Activated gamma-delta T cell treated with anti-CD3 and anti-CD28 coated beads, Interleukin-2, amount 50 U/mL, for 16 hours (primary cell): ENCODE results near the gene PRDM2.

Experiments
- DNase-seq: peaks from one replicate; pipeline ENCODE4 v3.0.0-alpha.2; 2020; ENCODE audit warnings: low read depth

Gene PRDM2

DNA sequence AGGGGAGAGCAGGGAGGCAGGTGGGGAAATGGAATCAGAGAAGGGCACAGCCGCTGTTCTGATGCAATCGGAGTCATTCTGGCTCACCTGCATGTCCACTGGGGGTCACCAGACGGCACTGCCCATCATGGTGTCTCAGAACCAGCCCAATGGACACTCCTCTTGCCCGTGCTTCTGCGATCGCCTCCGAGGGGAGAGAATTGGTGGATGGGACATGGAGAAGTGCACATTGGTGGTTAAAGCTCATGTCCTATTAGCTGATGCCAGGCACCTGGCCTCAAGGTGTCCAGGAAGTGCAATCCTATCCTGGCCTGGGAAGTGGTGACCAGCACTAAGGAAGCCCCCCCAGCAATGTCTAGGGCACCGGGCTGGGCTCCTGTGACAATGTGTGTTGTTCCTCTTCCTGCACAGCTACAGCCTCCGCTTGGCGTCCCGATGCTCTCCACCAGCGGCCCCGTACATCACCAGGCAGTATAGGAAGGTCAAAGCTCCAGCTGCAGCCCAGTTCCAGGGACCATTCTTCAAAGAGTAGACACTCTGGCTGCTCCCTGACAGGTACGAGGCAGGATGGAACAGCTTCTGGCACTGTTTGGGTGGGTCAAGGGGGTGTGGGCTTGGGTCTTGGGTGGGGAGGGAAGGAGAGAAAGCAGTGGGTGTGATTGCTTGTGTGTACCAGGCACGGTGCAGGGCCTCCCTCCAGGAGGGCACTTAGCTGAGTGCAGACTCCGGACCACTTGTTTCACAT lies 116.2 kb downstream of the PRDM2 start:
- DNase-seq: no peak

DNA sequence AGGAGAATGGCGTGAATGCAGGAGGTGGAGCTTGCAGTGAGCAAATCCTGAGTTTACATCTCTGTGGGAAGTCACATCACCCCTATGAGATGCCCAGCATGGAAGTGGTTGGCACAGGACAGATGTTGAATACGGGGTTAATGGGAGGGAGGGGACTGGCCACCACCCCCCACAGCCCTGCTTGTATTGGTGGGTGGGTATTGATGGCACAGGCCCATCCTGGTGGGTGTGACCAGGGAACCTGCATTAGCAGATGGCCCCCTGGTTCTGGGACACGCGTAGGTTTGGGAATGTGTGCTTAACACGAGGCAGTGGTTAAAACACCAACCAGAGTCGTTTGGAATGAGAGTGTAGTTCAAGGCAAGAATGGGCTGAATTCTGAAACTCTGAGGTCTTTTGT lies 117.9 kb downstream of the PRDM2 start:
- DNase-seq: no peak

DNA sequence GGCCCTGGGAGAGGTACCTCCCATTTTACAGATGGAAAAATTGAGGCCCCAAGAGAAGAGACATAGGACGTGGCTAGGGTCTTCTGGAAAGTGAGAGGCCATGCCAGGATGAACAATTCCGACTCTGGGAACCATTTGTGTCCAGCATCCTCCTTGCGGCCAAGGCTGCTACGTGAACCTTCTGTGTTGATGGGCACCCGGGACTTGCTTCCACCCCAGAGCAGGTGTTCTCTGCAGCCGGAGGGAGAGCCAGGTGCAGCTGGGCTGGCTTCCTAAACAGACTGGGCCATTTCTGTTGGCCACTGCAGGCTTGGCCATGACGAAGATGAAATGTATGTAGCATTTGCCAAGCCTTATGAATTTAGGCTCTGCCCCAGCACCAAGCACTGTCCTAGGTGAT lies 118.9 kb downstream of the PRDM2 start:
- no peak for DNase-seq

DNA sequence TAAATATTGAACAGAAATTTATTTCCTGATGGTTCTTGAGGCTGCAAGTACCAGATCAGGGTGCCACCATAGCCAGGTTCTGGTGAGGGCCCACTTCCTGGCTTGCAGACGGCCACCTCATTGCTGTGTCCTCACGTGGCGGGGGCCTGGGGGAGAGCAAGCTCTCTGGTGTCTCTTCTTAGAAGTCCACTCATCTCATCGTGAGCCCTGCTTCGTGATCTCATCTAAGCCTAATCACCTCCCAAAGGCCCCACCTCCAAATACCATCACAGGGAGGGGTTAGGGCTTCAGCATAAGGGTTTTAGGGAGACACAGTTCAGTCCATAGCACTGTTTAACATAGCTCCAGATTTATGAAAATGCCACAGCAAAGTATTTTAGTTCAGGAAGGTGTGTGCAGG lies 119.7 kb downstream of the PRDM2 start:
- DNase-seq: no peak

DNA sequence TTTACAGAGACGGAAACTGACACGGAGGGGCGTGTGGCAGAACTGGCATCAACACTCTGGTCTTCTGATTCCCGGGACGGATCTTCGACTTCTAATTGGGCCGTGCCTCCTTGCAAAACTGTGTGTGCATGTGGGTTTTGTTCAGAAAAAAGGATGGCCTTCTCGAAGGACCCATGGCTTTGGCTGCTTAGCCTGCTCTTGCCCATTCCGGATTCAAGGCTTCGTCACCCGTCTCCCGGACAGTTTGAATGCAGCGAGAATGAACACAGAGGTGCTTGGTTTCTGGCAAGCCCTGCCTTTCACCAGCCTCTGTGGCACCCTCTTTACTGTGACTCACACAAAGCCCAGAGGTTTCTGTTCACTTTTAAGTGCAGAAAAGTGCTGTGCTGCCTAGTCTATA lies 120.1 kb downstream of the PRDM2 start:
- no peak for DNase-seq

DNA sequence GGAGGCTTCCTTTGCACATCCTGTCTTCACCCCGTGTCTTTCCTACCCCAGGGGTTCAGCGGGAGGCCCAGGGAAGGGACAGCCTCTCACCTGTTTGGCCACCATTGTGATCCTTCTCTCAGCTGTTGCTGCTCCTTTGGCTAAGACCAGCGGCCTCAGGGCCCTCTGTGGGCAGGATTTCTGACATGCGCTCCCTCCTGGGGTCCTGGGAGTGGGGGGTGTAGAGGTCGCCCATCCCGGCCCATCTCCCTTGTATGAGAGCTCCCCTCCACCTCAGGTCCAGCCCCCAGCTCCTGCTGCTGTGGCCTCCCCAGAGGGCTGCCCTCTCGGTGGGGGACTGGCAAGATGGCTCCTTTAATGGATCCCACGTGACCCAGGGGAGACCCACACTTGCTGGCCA lies 120.5 kb downstream of the PRDM2 start:
- DNase-seq: no peak

DNA sequence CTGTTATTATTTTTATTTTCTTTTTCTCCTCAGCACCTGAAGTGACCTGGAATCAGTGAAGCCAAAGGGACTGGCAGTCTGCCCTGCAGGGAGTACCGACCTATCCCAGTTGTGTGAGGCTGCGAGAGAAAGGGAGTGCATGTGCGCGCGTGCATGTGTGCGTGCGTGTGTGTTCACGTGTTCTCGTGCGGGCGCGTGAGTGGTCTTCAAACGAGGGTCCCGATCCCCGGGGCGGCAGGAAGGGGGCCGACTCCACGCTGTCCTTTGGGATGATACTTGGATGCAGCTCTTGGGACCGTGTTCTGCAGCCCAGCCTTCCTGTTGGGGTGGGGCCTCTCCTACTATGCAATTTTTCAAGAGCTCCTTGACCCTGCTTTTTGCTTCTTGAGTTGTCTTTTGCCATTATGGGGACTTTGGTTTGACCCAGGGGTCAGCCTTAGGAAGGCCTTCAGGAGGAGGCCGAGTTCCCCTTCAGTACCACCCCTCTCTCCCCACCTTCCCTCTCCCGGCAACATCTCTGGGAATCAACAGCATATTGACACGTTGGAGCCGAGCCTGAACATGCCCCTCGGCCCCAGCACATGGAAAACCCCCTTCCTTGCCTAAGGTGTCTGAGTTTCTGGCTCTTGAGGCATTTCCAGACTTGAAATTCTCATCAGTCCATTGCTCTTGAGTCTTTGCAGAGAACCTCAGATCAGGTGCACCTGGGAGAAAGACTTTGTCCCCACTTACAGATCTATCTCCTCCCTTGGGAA lies 123.3 kb downstream of the PRDM2 start:
- no peak for DNase-seq

DNA sequence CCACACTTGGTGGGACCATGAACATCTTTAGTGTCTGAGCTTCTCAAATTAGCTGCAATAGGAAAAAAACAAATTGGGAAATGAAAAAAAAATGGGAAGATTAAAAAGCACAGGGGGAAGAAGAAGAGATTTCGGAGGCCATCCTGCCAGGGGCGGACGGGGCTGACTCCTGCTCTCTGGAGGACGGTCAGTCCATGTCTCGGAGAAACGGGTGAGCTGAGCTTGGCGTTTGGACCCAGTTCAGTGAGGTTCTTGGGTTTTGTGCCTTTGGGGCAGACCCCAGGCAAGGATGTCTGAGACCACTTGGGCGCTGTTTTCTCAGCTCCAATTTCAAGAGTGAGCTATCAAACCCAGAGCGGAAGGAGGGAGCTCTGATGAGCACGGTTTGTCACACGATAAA lies 123.9 kb downstream of the PRDM2 start:
- no peak for DNase-seq

DNA sequence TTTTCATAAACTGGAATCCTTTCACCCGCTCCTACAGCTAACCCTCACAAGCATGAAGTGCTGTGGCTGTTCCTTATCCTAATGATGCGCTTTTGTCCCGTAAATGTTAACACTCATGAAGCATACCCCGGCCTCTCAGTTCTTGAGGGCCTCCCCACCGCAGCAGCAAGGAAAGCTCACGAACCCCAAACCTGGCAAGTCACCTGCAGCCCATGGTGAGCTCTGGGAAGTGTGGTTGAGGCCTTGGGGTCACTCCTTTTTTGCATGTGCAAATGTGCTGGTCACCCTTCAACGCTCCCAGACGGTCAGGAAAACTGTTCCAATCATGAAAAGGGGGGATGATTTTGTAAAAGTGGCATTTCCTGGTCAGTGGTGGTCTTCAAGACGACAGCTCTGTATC lies 124.6 kb downstream of the PRDM2 start:
- no peak for DNase-seq

DNA sequence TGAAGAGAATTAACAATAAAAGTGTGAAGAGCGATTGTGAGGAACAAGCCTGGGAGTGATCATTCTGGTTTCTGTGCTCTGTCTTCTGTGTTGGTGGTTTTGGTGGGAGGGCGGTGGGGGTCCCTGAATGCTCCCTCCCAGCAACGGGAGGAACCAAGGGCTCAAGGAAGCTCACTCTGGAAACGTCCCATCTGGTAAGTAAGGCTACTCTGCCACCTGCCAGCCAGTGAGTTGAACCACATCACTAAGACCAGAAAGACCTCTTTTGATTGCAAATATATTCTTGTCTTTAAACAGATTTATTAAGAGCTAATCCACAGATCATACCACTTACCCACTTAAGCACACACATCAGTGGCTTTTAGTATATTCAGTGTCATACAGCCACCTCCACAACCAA lies 125.0 kb downstream of the PRDM2 start:
- DNase-seq: no peak

DNA sequence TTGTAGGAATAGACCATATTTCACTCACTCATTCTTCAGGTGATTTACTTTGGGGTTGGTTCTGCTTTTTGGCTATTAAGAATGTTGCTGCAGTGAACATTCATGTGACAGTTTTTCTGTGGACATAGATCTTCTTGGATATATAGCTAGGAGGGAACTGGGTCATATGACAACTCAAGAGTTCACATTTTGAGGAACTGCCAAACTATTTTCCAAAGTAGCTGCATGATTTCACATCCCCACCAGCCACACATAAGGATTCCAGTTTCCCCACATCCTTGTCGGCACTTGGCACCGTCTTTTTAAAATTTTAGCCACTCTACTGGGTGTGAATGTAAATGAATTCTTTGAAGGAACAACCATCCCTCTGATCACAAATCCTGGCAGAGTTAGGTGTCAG lies 126.0 kb downstream of the PRDM2 start:
- no peak for DNase-seq

DNA sequence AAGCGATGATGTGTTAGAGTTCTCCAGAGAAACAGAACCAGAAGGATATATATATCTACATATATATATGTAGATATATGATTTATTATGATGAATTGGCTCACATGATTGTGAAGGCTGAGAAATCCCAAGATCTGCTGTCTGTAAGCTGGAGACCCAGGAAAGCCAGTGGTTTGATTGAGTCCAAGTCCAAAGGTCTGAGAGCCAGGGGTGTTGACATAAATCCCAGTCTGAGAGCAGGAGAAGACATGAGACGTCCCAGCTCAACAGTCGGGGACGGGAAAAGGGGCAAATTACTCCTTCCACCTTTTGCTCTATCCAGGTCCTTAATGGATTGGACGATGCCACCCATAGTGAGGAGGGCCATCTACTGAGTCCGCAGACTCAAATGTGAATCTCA lies 126.6 kb downstream of the PRDM2 start:
- no peak for DNase-seq

DNA sequence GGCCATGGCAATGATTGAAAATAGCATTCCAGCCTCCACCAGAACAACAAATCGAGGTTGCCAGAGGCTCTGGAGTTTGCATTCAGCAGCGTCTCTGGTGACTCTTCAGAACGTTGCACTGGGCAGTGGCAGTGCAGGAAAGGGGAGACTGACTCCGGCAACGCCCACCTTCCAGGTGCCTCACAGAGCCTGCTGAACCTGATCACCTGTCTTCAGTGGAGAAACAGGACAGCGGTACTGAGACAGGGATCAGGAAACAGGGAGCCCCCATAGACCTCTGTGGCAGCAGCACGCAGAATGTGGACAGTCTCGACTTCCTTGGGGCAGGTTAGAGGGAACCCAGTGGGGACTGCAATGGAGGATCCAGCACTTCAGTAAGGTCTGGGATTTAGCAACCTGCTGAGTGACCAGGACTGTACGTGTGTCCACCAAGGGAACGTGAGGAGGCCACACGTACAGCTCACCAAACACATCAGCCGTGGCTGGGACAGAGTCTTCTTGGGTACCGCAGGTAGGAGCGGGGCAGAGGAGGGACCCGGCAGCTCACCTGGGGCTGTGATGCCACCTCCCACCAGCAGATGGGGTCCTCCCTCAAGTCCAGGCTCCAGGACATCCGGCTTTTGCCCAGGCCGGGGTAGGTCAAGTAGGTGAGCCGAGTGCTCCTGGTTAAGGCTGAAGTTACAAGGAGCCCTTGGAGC lies 128.6 kb downstream of the PRDM2 start:
- DNase-seq: no peak

DNA sequence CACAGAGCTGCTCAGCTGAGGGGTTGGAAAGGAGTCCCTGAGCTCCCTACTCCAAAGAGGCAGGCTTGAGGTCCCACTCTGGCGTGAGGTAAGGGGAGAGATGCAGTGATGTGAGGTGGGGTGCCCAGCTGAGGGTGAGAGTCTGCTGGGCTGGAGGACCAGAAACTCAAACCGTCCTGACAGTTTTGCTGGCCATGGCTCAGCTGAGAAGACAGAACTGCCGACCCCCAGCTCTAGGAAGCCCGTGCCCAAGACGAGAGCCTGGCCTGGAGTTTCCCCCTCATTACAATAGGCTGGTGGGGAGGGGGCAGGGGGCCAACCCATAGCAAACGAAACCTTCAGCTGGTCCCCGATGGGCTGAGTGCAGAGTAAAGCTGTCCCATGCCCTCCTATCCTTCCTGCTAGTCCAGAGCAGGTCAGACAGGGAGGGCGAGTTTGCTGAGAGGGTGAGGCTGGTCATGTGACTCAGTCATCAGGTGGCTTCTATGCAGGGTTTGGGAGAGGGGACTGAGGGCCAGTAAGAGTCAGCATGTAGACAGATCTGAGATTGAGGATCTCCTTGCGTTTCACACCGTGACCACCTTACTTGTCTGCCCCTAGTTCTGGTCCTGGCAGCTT lies 129.3 kb downstream of the PRDM2 start:
- DNase-seq: no peak

DNA sequence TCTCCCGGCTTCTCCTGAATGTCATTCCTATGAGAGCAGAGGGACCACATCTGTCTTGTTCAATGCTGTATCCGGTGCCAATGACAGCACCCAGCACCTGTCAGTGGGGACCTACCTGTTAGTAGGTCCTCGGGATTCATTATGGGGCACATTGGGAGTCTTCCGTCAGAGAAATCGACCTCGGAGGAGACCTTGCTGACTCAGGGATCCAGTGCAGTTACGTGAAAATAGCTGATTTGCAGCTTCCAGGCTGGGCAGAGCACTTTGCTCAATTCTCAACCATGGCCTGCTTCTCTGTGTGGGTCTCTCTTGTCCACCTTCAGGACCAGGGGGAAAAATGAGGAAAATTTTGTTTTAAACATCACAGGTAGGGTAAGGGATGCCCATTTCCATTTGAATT lies 130.2 kb downstream of the PRDM2 start:
- DNase-seq: no peak

DNA sequence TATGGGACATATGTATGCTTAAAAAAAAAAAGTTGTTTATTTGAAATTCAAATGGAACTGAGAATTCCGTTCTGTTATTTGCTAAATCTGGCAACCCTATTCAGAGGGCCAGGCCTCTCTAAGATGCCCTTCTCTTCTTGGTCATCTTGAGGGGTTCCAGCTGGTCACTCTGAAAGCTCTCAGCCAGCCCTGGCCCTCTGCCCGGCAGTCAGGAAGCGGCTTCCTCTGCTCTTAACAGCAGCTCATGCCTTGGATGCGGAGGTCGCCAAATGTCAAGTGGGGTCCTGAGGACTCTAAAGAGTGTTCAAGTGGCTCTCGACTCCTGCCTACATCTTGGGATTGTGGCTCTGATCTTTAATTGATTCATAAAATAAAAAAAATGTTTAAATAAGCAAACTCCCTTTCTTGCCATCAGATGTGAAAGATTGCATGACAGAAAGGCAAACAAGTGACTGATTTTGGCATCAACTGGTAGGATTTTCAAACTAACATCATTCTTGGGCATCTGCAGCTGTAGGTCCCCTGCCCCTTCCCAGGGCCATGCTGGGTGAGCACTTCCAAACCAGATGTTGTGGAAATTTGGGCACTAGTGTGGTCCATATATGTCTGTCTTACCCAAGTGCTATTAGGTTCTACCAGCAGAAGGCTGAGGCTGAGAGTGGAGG lies 130.8 kb downstream of the PRDM2 start:
- DNase-seq: no peak

DNA sequence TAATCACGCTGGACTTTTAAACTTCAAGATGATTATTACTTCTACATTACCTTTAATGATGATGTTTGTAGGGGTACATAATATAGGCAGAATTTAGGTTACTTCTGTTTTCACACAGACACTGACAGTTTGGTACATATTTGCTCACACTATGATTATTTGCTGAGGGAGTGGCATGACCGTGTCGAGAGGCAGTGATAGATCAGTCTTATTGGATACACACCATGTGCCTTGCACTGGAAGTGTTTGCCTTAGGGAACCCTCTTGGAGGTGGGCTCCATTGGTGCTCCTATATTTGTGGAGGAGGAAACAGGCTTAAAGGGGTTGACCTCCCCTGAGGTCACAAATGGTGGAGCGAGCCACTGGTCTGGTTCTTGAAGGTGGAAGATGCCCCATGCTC lies 132.1 kb downstream of the PRDM2 start:
- DNase-seq: no peak

DNA sequence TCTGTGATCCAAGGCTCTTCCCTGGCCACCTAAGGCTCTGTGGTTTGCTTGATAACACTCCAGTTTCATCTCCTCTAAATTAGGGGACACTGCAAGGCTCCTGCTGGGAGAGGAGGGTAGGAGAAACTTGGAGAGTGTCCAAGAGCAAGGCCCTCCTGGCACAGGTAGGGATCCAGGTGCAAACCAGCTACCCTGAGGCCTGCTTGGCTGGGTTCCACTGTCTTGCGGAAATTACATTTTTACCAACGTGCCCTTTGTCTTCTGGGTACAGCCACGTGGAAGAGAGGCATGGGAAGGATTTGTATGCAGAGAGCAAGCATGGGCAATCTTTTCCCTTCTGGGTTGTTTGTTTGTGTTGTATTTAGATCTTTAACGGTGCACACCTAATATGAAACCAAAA lies 132.5 kb downstream of the PRDM2 start:
- DNase-seq: no peak

DNA sequence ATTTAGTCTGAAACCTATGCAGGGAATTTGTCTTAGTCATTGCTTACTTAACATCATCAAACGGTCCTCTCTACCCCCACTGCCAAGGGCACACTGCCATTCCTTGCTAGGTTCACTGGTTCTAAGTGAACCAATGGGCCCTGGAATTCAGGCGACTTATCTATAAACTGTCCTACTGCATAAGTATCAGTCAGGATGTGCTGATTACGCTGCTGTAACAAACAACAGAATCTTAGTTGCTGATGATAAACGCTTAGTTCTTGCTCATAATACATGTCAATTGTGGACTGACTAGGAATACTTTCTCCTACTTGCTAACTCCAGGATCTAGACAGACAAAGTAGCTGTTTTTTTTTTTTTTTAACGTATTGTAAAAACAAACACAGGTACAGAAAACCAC lies 136.1 kb downstream of the PRDM2 start:
- no peak for DNase-seq

DNA sequence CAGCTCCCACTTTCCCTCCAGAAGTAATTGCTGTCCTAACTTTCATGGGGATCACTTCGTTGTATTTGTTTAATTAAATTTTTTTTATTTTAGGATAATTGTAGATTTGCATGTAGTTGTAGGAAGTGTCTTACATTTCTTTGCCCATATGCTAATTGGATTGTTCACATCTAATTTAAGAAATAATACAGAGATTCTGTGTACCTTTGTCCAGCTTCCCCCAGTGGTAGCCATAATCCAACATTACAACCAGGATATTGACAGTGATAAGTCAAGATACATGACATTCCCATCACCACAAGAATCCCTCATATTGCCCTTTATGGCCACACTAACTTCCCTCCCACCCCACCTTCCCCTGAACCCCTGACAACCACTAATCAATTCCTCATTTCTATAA lies 136.6 kb downstream of the PRDM2 start:
- no peak for DNase-seq

DNA sequence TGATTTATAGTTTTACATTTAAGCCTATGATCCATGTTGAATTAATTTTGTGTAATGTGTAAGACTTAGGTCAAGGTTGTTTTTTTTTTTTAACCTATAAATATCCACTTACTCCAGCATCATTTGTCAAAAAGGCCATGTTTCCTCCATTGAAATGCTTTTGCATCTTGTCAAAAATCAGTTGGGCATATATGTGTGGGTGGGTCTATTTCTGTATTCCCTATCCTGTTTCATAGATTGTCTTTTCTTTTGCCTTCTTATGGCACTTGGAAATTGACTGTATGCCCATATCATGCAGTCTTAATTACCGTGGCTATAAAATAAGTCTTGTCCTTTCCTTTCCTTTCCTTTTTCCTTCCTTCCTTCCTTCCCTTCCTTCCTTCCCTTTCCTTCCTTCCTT lies 138.2 kb downstream of the PRDM2 start:
- no peak for DNase-seq

DNA sequence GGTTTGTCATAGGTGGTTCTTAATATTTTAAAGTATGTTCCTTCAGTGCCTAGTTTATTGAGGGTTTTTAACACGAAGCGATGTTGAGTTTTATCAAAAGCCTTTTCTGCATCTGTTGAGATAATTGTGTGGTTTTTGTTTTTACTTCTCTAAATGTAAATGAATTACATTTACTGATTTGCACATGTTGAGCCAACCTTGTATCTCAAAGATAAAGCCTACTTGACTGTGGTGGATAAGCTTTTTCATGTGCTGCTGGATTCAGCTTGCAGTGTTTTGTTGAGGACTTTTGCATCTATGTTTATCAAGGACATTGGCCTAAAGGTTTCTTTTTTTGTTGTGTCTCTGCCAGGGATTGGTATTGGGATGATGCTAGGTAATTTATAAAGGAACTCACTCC lies 142.5 kb downstream of the PRDM2 start:
- no peak for DNase-seq
